Measurements from ENCODE around the gene CLTB. TPM values are rescaled to one million over a fixed set of nuclear protein-coding genes. Genes with fewer than 3 reads are reported as not detected.

CLTB gene
- total and polyA plus RNA-seq, 10 of the 15 experiments (the other 5 are each of a cell fraction or from before 2014, with no cell fraction given) = 1.6 to 52.8 (median 36.9) TPM

- no peak overlapping the region for H3K4me2 ChIP-seq (ENCODE audit: control insufficient read depth, insufficient read depth)
- no TSS peak for BruUV-seq (replicated peaks)
- peaks cover 5% of the 10 kb centered on the region for H3K4me1 ChIP-seq (ENCODE audit: control insufficient read depth, insufficient read depth, low read length)
- H3K4me3 ChIP-seq = no peak overlapping the region
- no peaks in the 10 kb centered on the region for H4K20me1 ChIP-seq (ENCODE audit: control insufficient read depth, insufficient read depth)
- ChIA-PET CTCF (interaction anchor here (1.9 kb wide), 1 partner anchor 24 kb away, joined by 5 read pairs; no protein-coding TSS in a partner anchor), SMC1A (ENCODE audit: uncharacterized antibody, unreplicated experiment) (no interaction called here), POLR2A (interaction anchor here (0.6 kb wide), 1 partner anchor 17 kb away, joined by 3 read pairs; no protein-coding TSS in a partner anchor), RAD21 (ENCODE audit: unreplicated experiment) (no interaction called here)
- H3K36me3 ChIP-seq (ENCODE audit: control insufficient read depth in 2 of 2, insufficient read depth in 2 of 2, low read length in 1 of 2) = no peaks in the 10 kb centered on the region
- H2AFZ ChIP-seq (ENCODE audit: control insufficient read depth, low read depth, low read length) = no peak overlapping the region
- intact Hi-C loops (cut with micrococcal nuclease; ENCODE audit: unreplicated experiment) (no loop called here), in situ Hi-C loops (cut with MboI) (no loop called here)
- no peaks in the 10 kb centered on the region for H3K79me2 ChIP-seq (ENCODE audit: control insufficient read depth, insufficient read depth, low read length)
- no peak for ATAC-seq
- DNase-seq (ENCODE audit: low read depth, low spot score) = no peak
- H3K27ac ChIP-seq (ENCODE audit: control insufficient read depth, insufficient read depth) = no peak overlapping the region
- H3K9me3 ChIP-seq (replicated peaks; ENCODE audit: control insufficient read depth, insufficient read depth, low read length) = no peaks in the 10 kb centered on the region
- no peak for FAIRE-seq
- no peak overlapping the region for H3K9ac ChIP-seq (ENCODE audit: control insufficient read depth, insufficient read depth, low read length)
- 0 out of 4 replicates have a peak, but pooled peaks cover 0 to 2% of the 10 kb centered on the region in 2 experiments for H3K27me3 ChIP-seq (replicated peaks in 1 of 2; ENCODE audit: control insufficient read depth in 2 of 2, insufficient read depth in 2 of 2, low read length in 1 of 2)
- 51% methylated on average over 10 of the region's 10 CpGs for WGBS (ENCODE audit: insufficient coverage, insufficient replicate concordance, low lambda C conversion rate, missing lambda C conversion rate)
- TF ChIP-seq ZNF217 (IDR thresholded peaks at IDR 0.05) (no peak), POU2F2 (IDR thresholded peaks at IDR 0.05; ENCODE audit: borderline replicate concordance, low read depth, low read length) (no peak), SIX5 (IDR thresholded peaks at IDR 0.05; ENCODE audit: low read depth, low read length, severe bottlenecking) (no peak), CTCF (IDR thresholded peaks at IDR 0.05 in 2 of 3, conservative IDR thresholded peaks at IDR 0.05 in 1 of 3; ENCODE audit: control insufficient read depth in 2 of 3, extremely low read depth in 1 of 3, insufficient read depth in 1 of 3, low read depth in 3 of 3, low read length in 3 of 3) (no peak), RFX5 (IDR thresholded peaks at IDR 0.05; ENCODE audit: low read depth, low read length) (no peak), STAT1 (conservative IDR thresholded peaks at IDR 0.05) (no peak), MTA3 (IDR thresholded peaks at IDR 0.05; ENCODE audit: borderline replicate concordance, low read length) (no peak), ZNF384 (IDR thresholded peaks at IDR 0.05; ENCODE audit: borderline replicate concordance, low read depth, low read length) (no peak), EED (IDR thresholded peaks at IDR 0.05; ENCODE audit: low read depth) (no peak), REST (IDR thresholded peaks at IDR 0.05; ENCODE audit: low read depth, low read length) (no peak), KAT2A (conservative IDR thresholded peaks at IDR 0.05; ENCODE audit: control insufficient read depth, low read depth, low read length) (no peak), E2F4 (IDR thresholded peaks at IDR 0.05; ENCODE audit: low read depth, low read length) (no peak), BMI1 (IDR thresholded peaks at IDR 0.05; ENCODE audit: borderline replicate concordance) (no peak), MTA2 (IDR thresholded peaks at IDR 0.05; ENCODE audit: low read depth) (no peak), FOXK2 (IDR thresholded peaks at IDR 0.05) (no peak), HDGF (IDR thresholded peaks at IDR 0.05) (no peak), IRF4 (IDR thresholded peaks at IDR 0.05; ENCODE audit: low read depth, low read length) (no peak)
Observed at GRCh38 chr5:176440927-176441706, 24.8 kb upstream of the CLTB start.

Data from GM12878 (cell line).